Transverse colon (tissue), 4 donors: ENCODE results near the gene KREMEN2. TPM values are rescaled to one million over a fixed set of nuclear protein-coding genes. Genes with fewer than 3 reads are reported as not detected.

Experiments used
- DNase-seq: peaks from one replicate; pipeline ENCODE4 v3.0.0-alpha.2; 2019
- H3K27ac ChIP-seq, 4 donors: fragments of 200-600 bp; sonication (generic); 2 replicates each; pipeline ENCODE4 v1.5.1; 2016 to 2018; ENCODE audit warnings: inconsistent platforms in 4 of 4
- H3K27me3 ChIP-seq: fragments of 200-600 bp; sonication (generic); 2 replicates; pipeline ENCODE4 v1.5.1; 2017; ENCODE audit warnings: inconsistent platforms
- H3K36me3 ChIP-seq, 4 donors: fragments of 200-600 bp; sonication (generic); 2 replicates each; pipeline ENCODE4 v1.5.1; 2017 to 2019; ENCODE audit warnings: inconsistent platforms in 4 of 4
- H3K4me1 ChIP-seq, 4 donors: fragments of 200-600 bp; sonication (generic); 2 replicates each; pipeline ENCODE4 v1.5.1; 2017 to 2020; ENCODE audit warnings: inconsistent platforms in 4 of 4
- H3K4me3 ChIP-seq, 4 donors: fragments of 200-600 bp; sonication (generic); 1 replicate in 1 of 4; 2 replicates in 3 of 4; pipeline versions ENCODE4 v1.5.1 to v1.6.1; 2017 to 2019; ENCODE audit warnings: inconsistent platforms in 4 of 4
- H3K9me3 ChIP-seq, 2 donors: fragments of 200-600 bp; sonication (generic); 2 replicates each; pipeline ENCODE4 v1.5.1; 2017 to 2019; ENCODE audit warnings: inconsistent platforms in 2 of 2
- CTCF ChIP-seq, 5 experiments: fragments of 200-600 bp in 3 of 5; fragments of 450-650 bp in 2 of 5; sonication (generic) in 3 of 5; IDR thresholded peaks; 1 replicate in 2 of 5; 2 replicates in 3 of 5; pipeline ENCODE4 v1.5.1; 2016 to 2017; ENCODE audit warnings: antibody characterized with exemption in 5 of 5, inconsistent platforms in 3 of 5, mild to moderate bottlenecking in 2 of 5, moderate library complexity in 1 of 5
- EP300 ChIP-seq: sonication (generic); formaldehyde crosslinking; IDR thresholded peaks from one replicate; pipeline ENCODE4 v1.6.1; 2017; ENCODE audit warnings: antibody characterized with exemption, low read depth
- POLR2A ChIP-seq: fragments of 450-650 bp; IDR thresholded peaks from one replicate; pipeline ENCODE4 v1.6.1; 2016; ENCODE audit warnings: antibody characterized with exemption, mild to moderate bottlenecking, moderate library complexity
- POLR2AphosphoS5 ChIP-seq, 3 donors: sonication (generic); formaldehyde crosslinking; IDR thresholded peaks; one replicate each; pipeline ENCODE4 v1.6.1; 2016; ENCODE audit warnings: antibody characterized with exemption in 3 of 3
- WGBS, 2 donors: methylation state at CpG; one replicate each; pipeline ENCODE4 v1.1.5; 2018; ENCODE audit warnings: low coverage in 1 of 2; 5-methylcytosine and 5-hydroxymethylcytosine counted together
- in situ Hi-C, 4 donors: fragments of 200-750 bp; cut with MboI; loops; one replicate each; pipeline versions ENCODE4 v1.15.0 to v1.15.1; 2017; ENCODE audit warnings: low sequenced_read_pairs in 3 of 4, low pct_ligation_motif_present in 1 of 4, low pct_unique_long_range_greater_than_20kb in 1 of 4
- intact Hi-C: fragments of 100-400 bp; cut with DNase I; formaldehyde crosslinking; loops from one replicate; pipeline ENCODE4 v1.15.1; 2023; ENCODE audit warnings: low total_unique reads
- small RNA-seq, 4 donors: library from RNA; depleted of rRNA; stranded (forward); fragments of <200 nt; gene quantifications; one replicate each; pipeline ENCODE3, GENCODE V24; 2016
- total RNA-seq, 4 donors: library from RNA; depleted of rRNA; stranded (reverse); fragments of >200 nt; gene quantifications; one replicate each; pipeline ENCODE4 v1.1.0, GENCODE V29; 2016

KREMEN2 gene
- total RNA-seq, 4 donors from 2014 or later: 0.79 to 3.2 (median 1.1) TPM; not detected in 1

DNA sequence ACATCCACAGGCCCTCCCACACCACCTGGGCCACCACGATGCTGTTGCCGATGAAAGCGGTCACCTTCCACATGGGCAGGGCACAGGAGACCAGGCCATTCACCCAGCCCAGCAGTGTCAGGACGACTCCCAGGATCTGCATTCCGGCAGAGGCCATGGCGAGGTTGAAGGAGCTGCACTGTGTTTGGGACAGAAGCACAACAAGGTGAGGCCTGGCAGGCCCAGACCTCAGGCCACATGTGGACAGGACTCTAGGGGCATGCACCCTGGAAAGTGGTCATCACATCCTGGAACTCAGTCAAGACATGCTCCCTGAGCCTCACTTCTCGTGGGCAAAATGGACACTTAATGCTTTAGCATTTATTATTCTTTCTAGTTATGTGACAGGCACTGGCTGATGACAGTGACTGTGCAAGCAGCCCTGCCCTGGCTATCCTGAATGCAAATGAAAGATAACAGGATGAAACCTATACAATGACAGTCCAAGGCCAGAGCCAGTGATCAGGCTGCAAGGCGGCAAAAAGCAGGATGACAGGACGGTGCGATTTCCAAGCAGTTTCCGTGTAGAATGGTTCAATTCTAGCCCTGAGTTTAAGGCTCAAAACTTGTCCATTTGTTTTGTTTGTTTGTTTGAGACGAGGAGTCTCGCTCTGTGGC lies 51.9 kb downstream of the KREMEN2 start:
- 81 to 100% methylated on average over 3 to 12 of the region's 13 CpGs for WGBS, 2 donors
- TF ChIP-seq EP300: no peak
- in situ Hi-C loops (no loop called here), intact Hi-C loops (no loop called here)
- H3K27me3 ChIP-seq: peaks cover 47% of the 10 kb centered on the region
- H3K36me3 ChIP-seq: no peaks in the 10 kb centered on the region
- no peak overlapping the region for H3K4me3 ChIP-seq
- H3K4me1 ChIP-seq: peaks cover 3 to 28% (median 13%) of the 10 kb centered on the region in 4 donors
- no peak overlapping the region for H3K27ac ChIP-seq
- DNase-seq: no peak
- H3K9me3 ChIP-seq: no peaks in the 10 kb centered on the region

DNA sequence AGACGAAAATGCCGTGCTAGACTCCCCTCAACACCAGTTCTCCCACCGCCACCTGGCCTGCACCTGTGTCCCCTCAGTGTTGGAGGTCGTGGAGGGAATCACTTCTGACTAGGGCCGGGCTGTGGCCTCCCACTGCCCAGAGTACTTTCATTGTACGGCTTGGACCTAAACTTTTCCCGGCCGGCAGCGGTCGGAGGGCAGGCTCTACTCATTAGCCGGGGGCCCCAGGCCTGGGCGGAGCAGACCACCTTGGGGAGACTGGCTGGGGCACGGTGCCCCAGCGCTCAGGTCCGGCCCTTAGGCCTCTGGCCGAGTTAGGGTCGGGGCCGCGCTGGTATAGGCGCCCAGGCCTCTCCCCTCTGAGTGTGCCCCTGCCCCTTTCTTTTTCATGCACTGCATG lies 53.3 kb downstream of the KREMEN2 start:
- 70% methylated on average over 19 of the region's 20 CpGs; no CpG with 5 or more reads in 1 of the 2 donors for WGBS, 2 donors
- Histone ChIP-seq H3K36me3 (no peaks in the 10 kb centered on the region), H3K27ac (no peak overlapping the region), H3K4me1 (peaks cover 14 to 37% (median 26%) of the 10 kb centered on the region in 4 donors), H3K9me3 (no peaks in the 10 kb centered on the region), H3K4me3 (no peak overlapping the region), H3K27me3 (peaks cover 39% of the 10 kb centered on the region)
- no peak for DNase-seq
- intact Hi-C loops (no loop called here), in situ Hi-C loops (no loop called here)
- TF ChIP-seq CTCF (IDR thresholded peaks at IDR 0.05) (no peak), EP300 (no peak), POLR2AphosphoS5 (IDR thresholded peaks at IDR 0.05) (no peak), POLR2A (no peak)

Small RNA genes within 50 kb of the gene (small RNA-seq; reads per million reads assigned to genes)
- gene LINC00514: 0 to 0.28 (median 0) reads per million in 4 donors

Other genes with a start within 250 kb of the KREMEN2 start
- 1 to 10 TPM in 1 of 4 donors, not detected in 3; 1.3 TPM for gene PRSS27, start 244.1 kb upstream of the KREMEN2 start, total RNA-seq
- 1,000 to 10,000 TPM in 2 of 4 donors, 100 to 1,000 TPM in 2; 545 to 3,500 (median 1,361) TPM for gene SRRM2, start 211.6 kb upstream of the KREMEN2 start, total RNA-seq
- gene ELOB, start 187.0 kb upstream of the KREMEN2 start, total RNA-seq: 100 to 1,000 TPM; 133 to 433 (median 288) TPM
- gene PRSS33, start 176.7 kb upstream of the KREMEN2 start, total RNA-seq: not detected
- gene PRSS41, start 165.8 kb upstream of the KREMEN2 start, total RNA-seq: not detected
- 1 to 10 TPM in 2 of 4 donors, not detected in 2; 1.6 to 1.9 TPM for gene PRSS21, start 147.0 kb upstream of the KREMEN2 start, total RNA-seq
- gene ZG16B, start 134.0 kb upstream of the KREMEN2 start, total RNA-seq: 10 to 100 TPM in 2 of 4 donors, 1 to 10 TPM in 1, not detected in 1; 5.2 to 28.3 (median 15.9) TPM
- gene PRSS22, start 106.1 kb upstream of the KREMEN2 start, total RNA-seq: 10 to 100 TPM in 1 of 4 donors, 1 to 10 TPM in 1, not detected in 2; 2.5 to 11.2 TPM
- gene FLYWCH2, start 81.1 kb upstream of the KREMEN2 start, total RNA-seq: 10 to 100 TPM; 35.0 to 74.4 (median 50.9) TPM
- gene FLYWCH1, start 52.3 kb upstream of the KREMEN2 start, total RNA-seq: 10 to 100 TPM; 29.1 to 59.1 (median 34.6) TPM
- 1 to 10 TPM in 3 of 4 donors, not detected in 1; 3.0 to 5.9 (median 4.4) TPM for gene PAQR4, start 5.1 kb downstream of the KREMEN2 start, total RNA-seq
- gene PKMYT1, start 16.2 kb downstream of the KREMEN2 start, total RNA-seq: 1 to 10 TPM in 2 of 4 donors, under 1 TPM in 1, not detected in 1; 0.55 to 3.6 (median 3.0) TPM
- gene CLDN9, start 48.6 kb downstream of the KREMEN2 start, total RNA-seq: 1 to 10 TPM in 1 of 4 donors, under 1 TPM in 1, not detected in 2; 0.55 to 1.1 TPM
- gene CLDN6, start 53.9 kb downstream of the KREMEN2 start, total RNA-seq: not detected
- 10 to 100 TPM; 13.3 to 50.5 (median 19.9) TPM for gene TNFRSF12A, start 56.1 kb downstream of the KREMEN2 start, total RNA-seq
- 10 to 100 TPM in 2 of 4 donors, 1 to 10 TPM in 2; 4.4 to 35.4 (median 17.5) TPM for gene HCFC1R1, start 59.7 kb downstream of the KREMEN2 start, total RNA-seq
- 10 to 100 TPM; 10.1 to 42.8 (median 17.6) TPM for gene THOC6, start 59.8 kb downstream of the KREMEN2 start, total RNA-seq
- gene BICDL2, start 72.7 kb downstream of the KREMEN2 start, total RNA-seq: 100 to 1,000 TPM; 123 to 357 (median 167) TPM
- gene MMP25, start 82.3 kb downstream of the KREMEN2 start, total RNA-seq: 1 to 10 TPM in 3 of 4 donors, not detected in 1; 1.6 to 9.4 (median 1.8) TPM
- 100 to 1,000 TPM in 3 of 4 donors, 10 to 100 TPM in 1; 21.9 to 720 (median 492) TPM for gene IL32, start 101.4 kb downstream of the KREMEN2 start, total RNA-seq
- gene ZSCAN10, start 135.0 kb downstream of the KREMEN2 start, total RNA-seq: not detected
- gene ZNF205, start 148.3 kb downstream of the KREMEN2 start, total RNA-seq: 10 to 100 TPM in 3 of 4 donors, 1 to 10 TPM in 1; 5.2 to 16.3 (median 15.5) TPM
- 10 to 100 TPM; 12.1 to 64.3 (median 16.1) TPM for gene ZNF213, start 170.8 kb downstream of the KREMEN2 start, total RNA-seq
- gene OR1F1, start 223.9 kb downstream of the KREMEN2 start, total RNA-seq: not detected